ENCODE measurements around the gene SMC6. TPM values are rescaled to one million over a fixed set of nuclear protein-coding genes. Genes with fewer than 3 reads are reported as not detected.

Gene SMC6
- 39.9 to 46.7 TPM (median 40.5 TPM) in 3 replicates for total RNA-seq (2021)
- Bru-seq, nascent RNA = percentile 85 among the genes with signal in this experiment
- long read RNA-seq, experiment 1, full-length matches to known transcripts = 155 of 252 reads
- long read RNA-seq, experiment 1, partial matches to known transcripts = 53 of 252 reads
- long read RNA-seq, experiment 1, other reads (novel, unspliced or antisense) = 44 of 252 reads
- long read RNA-seq, experiment 2, full-length matches to known transcripts = 8 of 51 reads
- long read RNA-seq, experiment 2, partial matches to known transcripts = 24 of 51 reads
- long read RNA-seq, experiment 2, other reads (novel, unspliced or antisense) = 19 of 51 reads
- long read RNA-seq, experiment 3, full-length matches to known transcripts = 4 of 30 reads
- long read RNA-seq, experiment 3, partial matches to known transcripts = 21 of 30 reads
- long read RNA-seq, experiment 3, other reads (novel, unspliced or antisense) = 5 of 30 reads

DNA sequence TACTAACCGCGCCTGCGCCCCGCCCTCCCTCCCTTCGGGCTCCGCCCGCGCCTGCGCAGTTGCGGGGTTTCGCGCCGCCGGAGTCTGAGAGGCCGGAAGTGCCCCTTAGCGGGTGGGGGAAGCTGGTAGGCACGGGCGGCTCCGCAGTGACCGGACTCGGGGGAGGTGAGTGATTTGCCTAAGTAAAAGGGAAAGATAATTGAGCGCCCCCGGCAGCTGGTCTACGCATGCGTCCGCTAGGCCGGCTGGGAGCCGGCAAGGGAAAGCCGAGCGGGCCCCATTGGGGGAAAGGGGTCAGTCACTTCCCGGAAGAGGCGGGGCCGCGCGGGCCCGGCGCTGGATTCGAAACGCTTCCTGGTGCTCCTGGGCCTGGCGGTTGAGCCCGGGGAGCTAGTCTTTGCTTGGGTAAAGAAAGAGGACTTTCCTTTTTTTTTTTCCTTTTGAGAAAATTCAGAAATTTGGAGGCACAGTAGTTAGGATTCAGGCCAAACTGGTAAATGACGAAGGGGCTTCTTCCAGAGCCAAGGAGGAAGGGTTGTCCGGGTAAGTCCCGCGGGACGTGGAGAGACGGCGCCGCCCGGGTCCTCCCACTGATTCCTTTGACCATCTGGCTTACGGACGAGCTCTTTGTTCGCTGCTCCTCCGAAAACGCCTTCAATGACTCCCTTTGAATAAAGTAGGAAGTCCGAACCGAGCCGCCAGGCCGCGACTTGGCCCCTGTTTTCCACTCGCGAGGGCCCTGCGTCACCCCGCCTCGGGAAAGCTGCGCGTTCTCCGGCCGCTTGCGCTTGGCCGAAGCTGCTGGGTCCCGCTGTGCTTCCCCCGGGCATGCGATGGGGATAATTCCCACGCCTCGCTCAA lies at the start of gene SMC6, which contains the start of gene GEN1:
SMC6 (minus strand) TSS at position 8 of the 861 bp plus-strand sequence. CDS start 7,864 bp downstream, outside the sequence.
GEN1 (plus strand) TSS at position 336 of the 861 bp plus-strand sequence. CDS start 5,806 bp downstream, outside the sequence.
- DNase-seq (ENCODE audit: low spot score) = peak; percentile 92
- Mint-ChIP-seq H3K27ac (peak within 1 kb of the TSS; percentile 98), H3K4me1 (peaks cover 48% of the 10 kb centered on the region), H3K27me3 (ENCODE audit: low read depth) (no peaks in the 10 kb centered on the region), H3K9me3 (no peaks in the 10 kb centered on the region), H3K4me3 (peak within 1 kb of the TSS; percentile 93), H3K36me3 (no peaks in the 10 kb centered on the region)
- ChIA-PET POLR2A (interaction anchor here (0.6 to 0.9 kb wide), 2 partner anchors 124 to 214 kb away, joined by 3 to 4 read pairs; partner anchors contain the start of gene VSNL1), CTCF (interaction anchor here (0.6 to 1.3 kb wide), 6 partner anchors 14 to 166 kb away, joined by 3 to 5 read pairs (median 3); no protein-coding TSS in a partner anchor)
- peak; percentile 81 for ATAC-seq
- TF ChIP-seq, protein P1, sequence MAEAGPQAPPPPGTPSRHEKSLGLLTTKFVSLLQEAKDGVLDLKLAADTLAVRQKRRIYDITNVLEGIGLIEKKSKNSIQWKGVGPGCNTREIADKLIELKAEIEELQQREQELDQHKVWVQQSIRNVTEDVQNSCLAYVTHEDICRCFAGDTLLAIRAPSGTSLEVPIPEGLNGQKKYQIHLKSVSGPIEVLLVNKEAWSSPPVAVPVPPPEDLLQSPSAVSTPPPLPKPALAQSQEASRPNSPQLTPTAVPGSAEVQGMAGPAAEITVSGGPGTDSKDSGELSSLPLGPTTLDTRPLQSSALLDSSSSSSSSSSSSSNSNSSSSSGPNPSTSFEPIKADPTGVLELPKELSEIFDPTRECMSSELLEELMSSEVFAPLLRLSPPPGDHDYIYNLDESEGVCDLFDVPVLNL (CRISPR knock-in tag; IDR thresholded peaks at IDR 0.05; ENCODE audit: borderline replicate concordance, low read depth) = peak; percentile 87
- no peak for TF ChIP-seq CBFB (CRISPR knock-in tag; IDR thresholded peaks at IDR 0.05; ENCODE audit: low read depth)
- TF ChIP-seq STAT6 (CRISPR knock-in tag; conservative IDR thresholded peaks at IDR 0.05; ENCODE audit: low read depth) = no peak
- no peak for TF ChIP-seq RELA (CRISPR knock-in tag; IDR thresholded peaks at IDR 0.05; ENCODE audit: borderline replicate concordance)
- no peak for TF ChIP-seq MXD4 (CRISPR knock-in tag; IDR thresholded peaks at IDR 0.05; ENCODE audit: borderline replicate concordance)
- 0 out of 2 replicates have a peak, but pooled peaks have one; percentile 27 for TF ChIP-seq MYBL2 (CRISPR knock-in tag; IDR thresholded peaks at IDR 0.05)
- TF ChIP-seq CTCF (IDR thresholded peaks at IDR 0.05) = no peak
- peak; percentile 64 for TF ChIP-seq SP1 (CRISPR knock-in tag; conservative IDR thresholded peaks at IDR 0.05)
- TF ChIP-seq ZNF121 (CRISPR knock-in tag; IDR thresholded peaks at IDR 0.05) = 0 out of 2 replicates have a peak, but pooled peaks have one; percentile 15
- TF ChIP-seq, protein P2, sequence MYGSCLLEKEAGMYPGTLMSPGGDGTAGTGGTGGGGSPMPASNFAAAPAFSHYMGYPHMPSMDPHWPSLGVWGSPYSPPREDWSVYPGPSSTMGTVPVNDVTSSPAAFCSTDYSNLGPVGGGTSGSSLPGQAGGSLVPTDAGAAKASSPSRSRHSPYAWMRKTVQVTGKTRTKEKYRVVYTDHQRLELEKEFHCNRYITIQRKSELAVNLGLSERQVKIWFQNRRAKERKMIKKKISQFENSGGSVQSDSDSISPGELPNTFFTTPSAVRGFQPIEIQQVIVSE (CRISPR knock-in tag; IDR thresholded peaks at IDR 0.05; ENCODE audit: borderline replicate concordance) = no peak
- TF ChIP-seq, protein P3, sequence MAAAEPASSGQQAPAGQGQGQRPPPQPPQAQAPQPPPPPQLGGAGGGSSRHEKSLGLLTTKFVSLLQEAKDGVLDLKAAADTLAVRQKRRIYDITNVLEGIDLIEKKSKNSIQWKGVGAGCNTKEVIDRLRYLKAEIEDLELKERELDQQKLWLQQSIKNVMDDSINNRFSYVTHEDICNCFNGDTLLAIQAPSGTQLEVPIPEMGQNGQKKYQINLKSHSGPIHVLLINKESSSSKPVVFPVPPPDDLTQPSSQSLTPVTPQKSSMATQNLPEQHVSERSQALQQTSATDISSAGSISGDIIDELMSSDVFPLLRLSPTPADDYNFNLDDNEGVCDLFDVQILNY (CRISPR knock-in tag; IDR thresholded peaks at IDR 0.05) = peak; percentile 5; the same call in 1 of the 2 replicates
- no peak for TF ChIP-seq FOXP1 (CRISPR knock-in tag; IDR thresholded peaks at IDR 0.05; ENCODE audit: borderline replicate concordance)
- TF ChIP-seq JUN (CRISPR knock-in tag; IDR thresholded peaks at IDR 0.05) = peak; percentile 76
- TF ChIP-seq ZNF219 (CRISPR knock-in tag; IDR thresholded peaks at IDR 0.05; ENCODE audit: borderline replicate concordance) = no peak
- no peak for TF ChIP-seq ZBTB21 (CRISPR knock-in tag; IDR thresholded peaks at IDR 0.05; ENCODE audit: borderline replicate concordance)
- TF ChIP-seq, protein P4, sequence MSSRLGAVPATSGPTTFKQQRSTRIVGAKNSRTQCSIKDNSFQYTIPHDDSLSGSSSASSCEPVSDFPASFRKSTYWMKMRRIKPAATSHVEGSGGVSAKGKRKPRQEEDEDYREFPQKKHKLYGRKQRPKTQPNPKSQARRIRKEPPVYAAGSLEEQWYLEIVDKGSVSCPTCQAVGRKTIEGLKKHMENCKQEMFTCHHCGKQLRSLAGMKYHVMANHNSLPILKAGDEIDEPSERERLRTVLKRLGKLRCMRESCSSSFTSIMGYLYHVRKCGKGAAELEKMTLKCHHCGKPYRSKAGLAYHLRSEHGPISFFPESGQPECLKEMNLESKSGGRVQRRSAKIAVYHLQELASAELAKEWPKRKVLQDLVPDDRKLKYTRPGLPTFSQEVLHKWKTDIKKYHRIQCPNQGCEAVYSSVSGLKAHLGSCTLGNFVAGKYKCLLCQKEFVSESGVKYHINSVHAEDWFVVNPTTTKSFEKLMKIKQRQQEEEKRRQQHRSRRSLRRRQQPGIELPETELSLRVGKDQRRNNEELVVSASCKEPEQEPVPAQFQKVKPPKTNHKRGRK (CRISPR knock-in tag; IDR thresholded peaks at IDR 0.05; ENCODE audit: borderline replicate concordance) = no peak
- no peak; the same call in none of the 2 replicates for TF ChIP-seq ETV6 (CRISPR knock-in tag; IDR thresholded peaks at IDR 0.05)
- no peak for TF ChIP-seq ARID4B (CRISPR knock-in tag; IDR thresholded peaks at IDR 0.05; ENCODE audit: borderline replicate concordance)
